HG03469 (cell line): ENCODE data around the gene TMEM44.
A peak's percentile ranks its signal among the peaks of the same experiment; 100 is the strongest.
"Not testable (repeated sequence)": the region's sequence is repeated elsewhere in the genome, so short reads cannot be mapped to it uniquely, and the experiment has no call there.

Experiments
- ATAC-seq: cut with Tn5 transposase; IDR thresholded peaks from one replicate; pipeline ENCODE4 v1.9.1; 2021; ENCODE audit warnings: mild to moderate bottlenecking, moderate library complexity, moderate number of reproducible peaks; ENCODE audit not compliant: unreplicated experiment

Gene TMEM44

GRCh38 chr3:194647747-194648146 lies 14.5 kb upstream of the TMEM44 start:
- ATAC-seq, result no peak

DNA sequence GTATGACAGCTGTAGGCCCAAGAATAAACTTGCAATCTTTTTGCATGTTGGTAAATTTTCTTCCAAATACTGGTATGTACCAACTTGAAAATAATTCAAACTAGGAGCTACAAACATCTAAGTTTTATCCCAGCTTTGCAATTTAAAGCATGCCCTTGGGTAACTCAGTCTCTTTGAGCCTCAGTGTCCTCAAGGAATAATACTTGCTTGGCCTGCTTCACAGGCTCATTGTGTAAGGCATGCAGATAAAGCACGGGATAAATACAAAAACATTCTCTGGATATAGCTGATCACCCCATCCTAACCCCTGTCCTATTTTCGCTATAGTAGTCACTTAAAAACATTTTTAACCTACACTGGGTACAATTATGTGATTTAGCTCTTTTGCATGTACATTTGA lies 9.6 kb upstream of the TMEM44 start:
- no peak for ATAC-seq

GRCh38 chr3:194640829-194641228 lies 7.6 kb upstream of the TMEM44 start:
- ATAC-seq, result no peak

GRCh38 chr3:194638991-194639605 lies 5.9 kb upstream of the TMEM44 start:
- ATAC-seq, result no peak

DNA sequence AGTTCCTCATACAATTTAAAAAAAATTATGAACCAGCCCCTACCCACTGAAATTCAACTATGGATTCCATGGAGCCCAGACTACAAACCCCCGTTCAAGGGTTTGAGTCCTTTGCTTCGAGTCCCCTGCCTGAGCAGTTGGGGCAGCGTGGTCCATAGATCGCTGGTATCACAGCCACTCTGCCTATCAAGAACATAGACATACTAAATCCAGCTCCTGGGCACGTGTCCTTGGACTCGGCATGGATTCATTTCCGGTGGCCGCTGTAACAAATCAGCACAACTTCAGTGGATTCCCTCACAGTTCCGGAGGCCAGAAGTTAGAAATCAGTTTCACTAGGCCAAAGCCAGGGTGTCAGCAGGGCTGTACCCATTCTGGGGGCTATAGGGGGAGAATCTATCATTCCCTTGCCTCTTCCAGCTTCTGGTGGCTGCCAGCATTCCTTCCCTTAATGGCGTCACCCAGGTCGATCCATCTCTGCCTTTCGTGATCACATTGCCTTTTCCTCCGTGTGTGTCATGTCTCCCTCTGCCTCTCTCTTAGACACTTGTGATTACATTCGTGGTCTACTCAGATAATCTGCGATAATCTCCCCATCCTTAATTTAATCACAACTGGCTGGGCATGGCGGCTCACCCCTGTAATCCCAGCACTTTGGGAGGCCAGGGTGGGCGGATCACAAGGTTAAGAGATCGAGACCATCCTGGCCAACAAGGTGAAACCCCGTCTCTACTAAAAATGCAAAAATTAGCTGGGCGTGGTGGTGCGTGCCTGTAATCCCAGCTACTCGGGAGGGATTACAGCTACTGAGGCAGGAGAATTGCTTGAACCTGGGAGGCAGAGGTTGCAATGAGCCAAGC lies 4.6 kb upstream of the TMEM44 start:
- ATAC-seq, result no peak

- ATAC-seq, result no peak
Measured at GRCh38 chr3:194637066-194637465, 3.8 kb upstream of the TMEM44 start.

- peak; percentile 28 for ATAC-seq
Measured at GRCh38 chr3:194632809-194633348, 340 bp downstream of the TMEM44 start.

DNA sequence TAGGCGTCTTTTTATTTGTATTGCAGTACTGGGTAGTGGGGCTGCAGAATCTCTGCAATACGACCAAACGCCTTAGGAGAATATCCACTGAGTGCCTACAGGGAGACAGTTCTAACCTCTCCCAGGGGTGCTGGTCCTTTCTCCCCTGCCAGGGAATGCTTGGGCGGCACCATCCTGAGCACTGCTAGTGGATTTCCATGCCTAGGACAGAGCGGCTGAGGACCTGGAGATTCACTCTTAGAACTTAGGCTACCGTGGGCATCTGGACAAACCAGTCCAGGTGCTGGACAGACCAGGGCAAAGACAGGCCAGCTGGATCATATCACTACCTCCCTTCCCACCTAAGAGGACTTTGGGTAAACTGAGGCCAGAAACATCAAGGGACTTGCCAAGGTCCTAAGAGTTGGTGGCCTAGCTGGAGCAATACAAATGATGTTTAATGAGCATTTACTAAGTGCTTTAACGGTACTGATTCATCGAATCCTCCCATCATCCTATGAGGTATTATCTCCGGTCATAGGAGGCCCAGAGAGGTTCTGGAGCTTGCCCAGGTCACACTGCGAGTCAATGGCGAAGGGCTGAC lies 902 bp downstream of the TMEM44 start:
- ATAC-seq, result no peak

- no peak for ATAC-seq
Measured at GRCh38 chr3:194631696-194632095, 1.5 kb downstream of the TMEM44 start.

DNA sequence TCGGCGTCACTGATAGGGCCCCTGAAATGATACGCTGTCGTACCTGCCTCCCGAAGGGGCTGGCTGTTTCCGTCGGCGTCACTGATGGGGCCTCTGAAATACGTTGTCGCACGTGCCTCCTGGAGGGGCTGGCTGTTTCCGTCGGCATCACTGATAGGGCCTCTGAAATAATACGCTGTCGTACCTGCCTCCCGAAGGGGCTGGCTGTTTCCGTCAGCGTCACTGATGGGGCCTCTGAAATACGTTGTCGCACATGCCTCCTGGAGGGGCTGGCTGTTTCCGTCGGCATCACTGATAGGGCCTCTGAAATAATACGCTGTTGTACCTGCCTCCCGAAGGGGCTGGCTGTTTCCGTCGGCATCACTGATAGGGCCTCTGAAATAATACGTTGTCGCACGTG lies 2.5 kb downstream of the TMEM44 start:
- not testable (repeated sequence) for ATAC-seq

DNA sequence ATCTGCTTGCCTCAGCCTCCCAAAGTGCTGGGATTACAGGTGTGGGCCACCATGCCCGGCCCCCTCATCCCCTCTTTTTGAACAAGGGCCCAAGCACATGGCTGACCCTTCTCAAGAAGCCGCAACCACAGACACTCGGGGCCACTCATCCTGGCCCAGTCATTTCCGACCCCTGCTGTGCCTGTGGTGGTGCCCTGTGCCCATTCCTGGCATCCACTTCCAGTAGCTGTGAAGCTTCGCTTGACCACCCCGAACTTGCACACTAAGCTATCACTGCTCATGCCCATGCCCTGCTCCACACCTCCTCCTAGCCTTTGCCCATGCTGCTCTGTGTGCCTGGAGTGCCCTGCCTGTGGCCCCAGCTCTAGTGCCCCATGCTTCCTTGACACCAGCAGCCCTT lies 8.3 kb downstream of the TMEM44 start:
- no peak for ATAC-seq

DNA sequence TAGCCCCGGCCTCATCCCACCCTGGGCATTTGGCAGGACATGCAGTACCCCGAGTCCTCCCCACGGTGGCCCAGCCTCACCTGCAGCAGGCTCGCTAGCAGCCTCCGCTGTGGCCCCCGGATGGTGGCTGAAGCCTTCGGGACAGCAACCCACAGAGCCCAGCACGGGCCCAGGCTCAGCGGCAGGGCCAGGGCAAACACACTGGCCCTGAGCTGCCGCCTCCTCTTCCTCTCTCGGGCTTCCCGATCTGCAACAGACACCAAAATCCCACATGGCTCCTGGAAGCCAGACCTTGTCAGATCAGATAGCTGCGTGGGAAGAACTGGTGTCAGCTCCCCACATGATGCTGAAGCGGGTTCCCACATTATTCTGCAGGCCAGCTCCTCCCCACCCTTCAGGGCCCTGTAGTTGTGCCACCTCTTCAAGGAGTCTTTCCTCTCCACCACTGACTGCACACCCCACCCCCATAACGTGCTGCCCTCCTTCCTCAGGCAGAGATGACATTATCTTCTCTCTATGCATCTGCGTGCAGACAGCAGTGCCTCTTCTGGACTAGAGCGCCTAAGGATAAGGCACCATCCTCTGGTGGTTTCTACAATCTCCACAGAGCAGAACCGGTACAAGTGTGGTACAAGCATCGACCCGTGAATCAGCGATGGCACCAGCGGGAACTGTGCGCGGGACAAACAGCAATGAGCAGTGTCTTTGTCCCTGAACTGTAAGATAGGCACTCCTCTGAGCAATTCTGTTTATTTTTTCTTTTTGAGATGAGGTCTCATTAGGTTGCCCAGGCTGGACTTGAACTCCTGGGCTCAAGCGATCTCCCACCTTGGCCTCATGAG lies 9.5 kb downstream of the TMEM44 start:
- no peak for ATAC-seq

DNA sequence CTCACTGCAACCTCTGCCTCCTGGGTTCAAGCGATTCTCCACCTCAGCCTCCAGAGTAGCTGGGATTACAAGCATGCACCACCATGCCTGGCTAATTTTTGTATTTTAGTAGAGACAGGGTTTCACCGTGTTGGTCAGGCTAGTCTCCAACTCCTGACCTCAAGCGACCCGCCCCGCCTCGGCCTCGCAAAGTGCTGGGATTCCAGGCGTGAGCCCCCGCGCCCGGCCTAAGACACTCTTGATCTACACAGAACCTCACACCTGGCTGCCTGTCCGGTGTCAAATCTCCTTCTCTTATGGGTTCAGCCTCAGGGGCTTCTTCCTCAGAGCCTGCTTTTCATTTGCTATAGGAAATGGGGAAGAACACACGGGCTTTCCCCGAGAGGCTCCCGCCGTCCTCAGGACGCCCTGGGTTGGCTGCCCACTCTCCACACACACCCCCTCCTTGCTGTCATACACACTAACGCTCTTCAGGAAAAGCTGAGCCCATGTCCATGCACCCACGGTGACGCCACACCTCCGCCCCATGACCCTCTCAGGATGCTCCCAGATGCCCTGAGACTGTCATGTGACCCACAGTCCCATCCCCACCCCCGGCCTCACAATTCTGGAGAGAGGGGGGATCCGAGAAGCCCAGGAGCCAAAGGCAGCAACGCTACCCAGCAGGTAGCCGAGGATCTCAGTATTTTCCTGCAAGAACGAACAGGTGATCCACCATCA lies 10.4 kb downstream of the TMEM44 start:
- ATAC-seq, result no peak

GRCh38 chr3:194621947-194622346 lies 11.3 kb downstream of the TMEM44 start:
- ATAC-seq, result no peak

GRCh38 chr3:194620196-194620595 lies 13.0 kb downstream of the TMEM44 start:
- ATAC-seq, result no peak

GRCh38 chr3:194619741-194620140 lies 13.5 kb downstream of the TMEM44 start:
- ATAC-seq, result no peak

- ATAC-seq, result no peak
Measured at GRCh38 chr3:194618858-194619608, 14.2 kb downstream of the TMEM44 start.

DNA sequence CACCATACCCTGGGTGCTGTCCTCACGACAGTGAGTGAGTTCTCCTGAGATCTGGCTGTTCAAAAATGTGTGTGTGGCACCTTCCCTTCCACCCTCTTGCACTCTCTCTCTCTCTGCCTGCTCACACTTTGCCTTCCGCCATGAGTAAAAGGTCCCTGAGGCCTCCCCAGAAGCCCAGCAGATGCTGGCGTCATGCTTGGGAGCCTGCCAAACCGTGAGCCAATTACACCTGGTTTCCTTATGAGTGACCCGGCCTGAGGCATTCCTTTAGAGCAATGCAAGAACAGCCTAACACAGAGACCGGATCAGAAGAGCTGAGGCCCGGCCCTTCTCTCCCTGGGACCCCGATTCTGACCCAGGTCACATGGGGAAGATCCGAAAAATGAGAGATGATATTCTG lies 15.4 kb downstream of the TMEM44 start:
- ATAC-seq, result no peak

- no peak for ATAC-seq
Measured at GRCh38 chr3:194617143-194617671, 16.0 kb downstream of the TMEM44 start.
